ENCODE data around the gene ADAMTS17. TPM values are rescaled to one million over a fixed set of nuclear protein-coding genes. Genes with fewer than 3 reads are reported as not detected.

Gene ADAMTS17
- total RNA-seq, 1 experiment from 2014 or later, result 7.7 TPM

GRCh38 chr15:100292010-100292409, 49.8 kb downstream of the ADAMTS17 start:
- no peak for DNase-seq (ENCODE audit: unreplicated experiment)
- Mint-ChIP-seq H3K27ac (ENCODE audit: low read depth, unreplicated experiment) (no peak overlapping the region), H3K4me1 (ENCODE audit: insufficient read depth, unreplicated experiment) (peaks cover 11% of the 10 kb centered on the region), H3K36me3 (ENCODE audit: insufficient read depth, unreplicated experiment) (peaks cover 6% of the 10 kb centered on the region), H3K4me3 (ENCODE audit: unreplicated experiment) (no peak overlapping the region), H3K9me3 (ENCODE audit: unreplicated experiment) (peaks cover 7% of the 10 kb centered on the region), H3K27me3 (ENCODE audit: insufficient read depth, unreplicated experiment) (no peaks in the 10 kb centered on the region)
- no peak for TF ChIP-seq CTCF (IDR thresholded peaks at IDR 0.05; ENCODE audit: unreplicated experiment)
- intact Hi-C loops (cut with micrococcal nuclease), result no loop called here
- ChIA-PET CTCF (no interaction called here), POLR2A (interaction anchor here (0.6 kb wide), 1 partner anchor 336 kb away, joined by 3 read pairs; no protein-coding TSS in a partner anchor)
- no TSS peak for BruUV-seq (replicated peaks)

- peak overlapping the region; percentile 61 for H3K27ac Mint-ChIP-seq (ENCODE audit: low read depth, unreplicated experiment)
- no peak for TF ChIP-seq CTCF (IDR thresholded peaks at IDR 0.05; ENCODE audit: unreplicated experiment)
- ChIA-PET POLR2A (interaction anchor here (0.7 kb wide), 1 partner anchor 1758 kb away, joined by 4 read pairs; no protein-coding TSS in a partner anchor), CTCF (no interaction called here)
- H3K27me3 Mint-ChIP-seq (ENCODE audit: insufficient read depth, unreplicated experiment), result no peaks in the 10 kb centered on the region
- H3K4me1 Mint-ChIP-seq (ENCODE audit: insufficient read depth, unreplicated experiment), result peaks cover 11% of the 10 kb centered on the region
- no TSS peak for BruUV-seq (replicated peaks)
- H3K4me3 Mint-ChIP-seq (ENCODE audit: unreplicated experiment), result no peak overlapping the region
- peak; percentile 29 for DNase-seq (ENCODE audit: unreplicated experiment)
- H3K9me3 Mint-ChIP-seq (ENCODE audit: unreplicated experiment), result peaks cover 7% of the 10 kb centered on the region
- intact Hi-C loops (cut with micrococcal nuclease), result no loop called here
- H3K36me3 Mint-ChIP-seq (ENCODE audit: insufficient read depth, unreplicated experiment), result peaks cover 6% of the 10 kb centered on the region
These were observed 50.7 kb downstream of the ADAMTS17 start for GRCh38 chr15:100291106-100291505.

GRCh38 chr15:100285641-100286295, 56.0 kb downstream of the ADAMTS17 start:
- intact Hi-C loops (cut with micrococcal nuclease), result no loop called here
- no peaks in the 10 kb centered on the region for H3K27me3 Mint-ChIP-seq (ENCODE audit: insufficient read depth, unreplicated experiment)
- BruUV-seq (replicated peaks), result no TSS peak
- no peak overlapping the region for H3K4me3 Mint-ChIP-seq (ENCODE audit: unreplicated experiment)
- TF ChIP-seq CTCF (IDR thresholded peaks at IDR 0.05; ENCODE audit: unreplicated experiment), result no peak
- peaks cover 17% of the 10 kb centered on the region for H3K4me1 Mint-ChIP-seq (ENCODE audit: insufficient read depth, unreplicated experiment)
- CTCF ChIA-PET, result interaction anchor here (0.6 kb wide), 1 partner anchor 12 kb away, joined by 5 read pairs; no protein-coding TSS in a partner anchor
- no peak for DNase-seq (ENCODE audit: unreplicated experiment)
- H3K9me3 Mint-ChIP-seq (ENCODE audit: unreplicated experiment), result peaks cover 7% of the 10 kb centered on the region
- peaks cover 6% of the 10 kb centered on the region for H3K36me3 Mint-ChIP-seq (ENCODE audit: insufficient read depth, unreplicated experiment)
- POLR2A ChIA-PET, result no interaction called here
- no peak overlapping the region for H3K27ac Mint-ChIP-seq (ENCODE audit: low read depth, unreplicated experiment)

GRCh38 chr15:100284701-100285100, 57.1 kb downstream of the ADAMTS17 start:
- ChIA-PET POLR2A (no interaction called here), CTCF (no interaction called here)
- Mint-ChIP-seq H3K36me3 (ENCODE audit: insufficient read depth, unreplicated experiment) (peaks cover 6% of the 10 kb centered on the region), H3K4me3 (ENCODE audit: unreplicated experiment) (no peak overlapping the region), H3K27me3 (ENCODE audit: insufficient read depth, unreplicated experiment) (no peaks in the 10 kb centered on the region), H3K4me1 (ENCODE audit: insufficient read depth, unreplicated experiment) (peaks cover 14% of the 10 kb centered on the region), H3K27ac (ENCODE audit: low read depth, unreplicated experiment) (peak overlapping the region; percentile 26), H3K9me3 (ENCODE audit: unreplicated experiment) (peaks cover 6% of the 10 kb centered on the region)
- BruUV-seq (replicated peaks), result no TSS peak
- no peak for DNase-seq (ENCODE audit: unreplicated experiment)
- no peak for TF ChIP-seq CTCF (IDR thresholded peaks at IDR 0.05; ENCODE audit: unreplicated experiment)
- intact Hi-C loops (cut with micrococcal nuclease), result no loop called here

All from MCF 10A (cell line).